ENCODE data around the gene PLEKHA7.

DNA sequence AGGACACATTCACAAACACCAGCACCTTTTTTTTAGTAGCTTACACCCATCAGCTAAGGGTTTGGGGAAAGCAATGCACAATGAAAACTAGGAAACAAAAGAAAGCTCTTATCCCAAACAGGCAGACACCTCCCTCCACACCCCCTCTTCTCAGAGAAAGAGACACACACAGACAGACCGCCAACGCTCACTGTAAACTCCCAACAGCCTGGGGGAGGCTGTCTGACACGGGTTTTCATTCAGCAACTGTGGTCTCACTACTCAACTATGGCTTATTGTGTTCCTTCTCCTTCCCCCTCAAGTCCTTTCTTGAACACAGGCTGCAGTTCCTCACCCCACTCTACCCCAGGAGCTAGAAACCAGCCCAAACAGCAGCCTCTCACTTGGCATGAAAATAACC is 152.4 kb downstream of the PLEKHA7 start:
- TF ChIP-seq, protein P1, sequence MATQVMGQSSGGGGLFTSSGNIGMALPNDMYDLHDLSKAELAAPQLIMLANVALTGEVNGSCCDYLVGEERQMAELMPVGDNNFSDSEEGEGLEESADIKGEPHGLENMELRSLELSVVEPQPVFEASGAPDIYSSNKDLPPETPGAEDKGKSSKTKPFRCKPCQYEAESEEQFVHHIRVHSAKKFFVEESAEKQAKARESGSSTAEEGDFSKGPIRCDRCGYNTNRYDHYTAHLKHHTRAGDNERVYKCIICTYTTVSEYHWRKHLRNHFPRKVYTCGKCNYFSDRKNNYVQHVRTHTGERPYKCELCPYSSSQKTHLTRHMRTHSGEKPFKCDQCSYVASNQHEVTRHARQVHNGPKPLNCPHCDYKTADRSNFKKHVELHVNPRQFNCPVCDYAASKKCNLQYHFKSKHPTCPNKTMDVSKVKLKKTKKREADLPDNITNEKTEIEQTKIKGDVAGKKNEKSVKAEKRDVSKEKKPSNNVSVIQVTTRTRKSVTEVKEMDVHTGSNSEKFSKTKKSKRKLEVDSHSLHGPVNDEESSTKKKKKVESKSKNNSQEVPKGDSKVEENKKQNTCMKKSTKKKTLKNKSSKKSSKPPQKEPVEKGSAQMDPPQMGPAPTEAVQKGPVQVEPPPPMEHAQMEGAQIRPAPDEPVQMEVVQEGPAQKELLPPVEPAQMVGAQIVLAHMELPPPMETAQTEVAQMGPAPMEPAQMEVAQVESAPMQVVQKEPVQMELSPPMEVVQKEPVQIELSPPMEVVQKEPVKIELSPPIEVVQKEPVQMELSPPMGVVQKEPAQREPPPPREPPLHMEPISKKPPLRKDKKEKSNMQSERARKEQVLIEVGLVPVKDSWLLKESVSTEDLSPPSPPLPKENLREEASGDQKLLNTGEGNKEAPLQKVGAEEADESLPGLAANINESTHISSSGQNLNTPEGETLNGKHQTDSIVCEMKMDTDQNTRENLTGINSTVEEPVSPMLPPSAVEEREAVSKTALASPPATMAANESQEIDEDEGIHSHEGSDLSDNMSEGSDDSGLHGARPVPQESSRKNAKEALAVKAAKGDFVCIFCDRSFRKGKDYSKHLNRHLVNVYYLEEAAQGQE (IDR thresholded peaks at IDR 0.05; ENCODE audit: insufficient read depth in 1 of 2, low read depth in 2 of 2, low read length in 2 of 2): no peak
- TF ChIP-seq POLR2AphosphoS5 (IDR thresholded peaks at IDR 0.05; ENCODE audit: low read depth, low read length) (no peak), TAF1 (IDR thresholded peaks at IDR 0.05; ENCODE audit: borderline replicate concordance, insufficient read depth, low read length) (no peak), FOXP2 (optimal IDR thresholded peaks at IDR 0.05; ENCODE audit: borderline replicate concordance, extremely low read depth, extremely low read length, insufficient read depth) (no peak), SIN3A (IDR thresholded peaks at IDR 0.05; ENCODE audit: borderline replicate concordance, insufficient read depth, low read length) (no peak)

Measured in PFSK-1 (cell line).